Measurements from ENCODE around the gene TRIAP1. TPM values are rescaled to one million over a fixed set of nuclear protein-coding genes. Genes with fewer than 3 reads are reported as not detected.
A peak's percentile ranks its signal among the peaks of the same experiment; 100 is the strongest.

Gene TRIAP1
- polyA plus RNA-seq (2012; rRNA removed), result 34.1 and 48.2 TPM in 2 replicates
- 61.6 and 81.5 TPM in 2 replicates for polyA plus RNA-seq (2012; cell fraction: cytosol; rRNA removed)
- polyA plus RNA-seq (2012; cell fraction: nucleus; rRNA removed), result 7.6 and 15.6 TPM in 2 replicates

GRCh38 chr12:120445911-120446843 is at the start of gene TRIAP1, which contains the start of gene GATC:
Gene TRIAP1 (minus strand): TSS chr12:120446384. CDS start chr12:120446372, 12 bp downstream.
Gene GATC (plus strand): TSS chr12:120446444. CDS start chr12:120446481, 37 bp downstream.
- peak; percentile 91 for DNase-seq
- peak; percentile 35; the same call in 1 of the 2 replicates for TF ChIP-seq ELF1 (IDR thresholded peaks at IDR 0.05)
- peak in 1 of 2 experiments; percentile 5; a peak in 1 of 4 replicates for TF ChIP-seq EP300 (IDR thresholded peaks at IDR 0.05; ENCODE audit: borderline replicate concordance in 1 of 2, low read depth in 1 of 2, low read length in 1 of 2)
- TF ChIP-seq TCF12 (IDR thresholded peaks at IDR 0.05), result no peak
- no peak for TF ChIP-seq FOSL2 (IDR thresholded peaks at IDR 0.05; ENCODE audit: borderline replicate concordance, low read depth)
- TF ChIP-seq RAD21 (IDR thresholded peaks at IDR 0.05; ENCODE audit: low read length), result no peak
- TF ChIP-seq GABPA (IDR thresholded peaks at IDR 0.05; ENCODE audit: low read depth), result no peak; the same call in 1 of the 2 replicates
- peak; percentile 96; the same call in 1 of the 2 replicates for TF ChIP-seq MAX (IDR thresholded peaks at IDR 0.05; ENCODE audit: low read depth)
- peak; percentile 98 for TF ChIP-seq SIN3A (IDR thresholded peaks at IDR 0.05; ENCODE audit: borderline replicate concordance, low read depth, low read length)
- TF ChIP-seq TAF1 (IDR thresholded peaks at IDR 0.05; ENCODE audit: borderline replicate concordance, low read depth, low read length), result peak; percentile 86
- TF ChIP-seq FOXJ3 (CRISPR knock-in tag; IDR thresholded peaks at IDR 0.05), result peak; percentile 11; the same call in 1 of the 2 replicates
- TF ChIP-seq CHD2 (IDR thresholded peaks at IDR 0.05; ENCODE audit: low read length, partially characterized antibody), result peak; percentile 79
- TF ChIP-seq YY1 (IDR thresholded peaks at IDR 0.05; ENCODE audit: low read depth), result peak; percentile 86
- TF ChIP-seq RFX5 (IDR thresholded peaks at IDR 0.05; ENCODE audit: low read length), result no peak
- TF ChIP-seq NRF1 (IDR thresholded peaks at IDR 0.05; ENCODE audit: low read depth, low read length), result peak; percentile 51; the same call in 1 of the 2 replicates
- no peak for TF ChIP-seq REST (IDR thresholded peaks at IDR 0.05; ENCODE audit: low read depth, low read length)
- no peak for TF ChIP-seq USF1 (IDR thresholded peaks at IDR 0.05; ENCODE audit: borderline replicate concordance, low read depth)
- no peak for TF ChIP-seq CTCF (IDR thresholded peaks at IDR 0.05)
- TF ChIP-seq JUND (IDR thresholded peaks at IDR 0.05), result no peak
- peak; percentile 98 for TF ChIP-seq MXI1 (IDR thresholded peaks at IDR 0.05; ENCODE audit: low read depth, low read length)
- TF ChIP-seq RXRA (IDR thresholded peaks at IDR 0.05; ENCODE audit: borderline replicate concordance, low read depth), result no peak
- TF ChIP-seq USF2 (IDR thresholded peaks at IDR 0.05; ENCODE audit: borderline replicate concordance, low read depth, low read length), result no peak
- TF ChIP-seq POLR2AphosphoS5 (IDR thresholded peaks at IDR 0.05; ENCODE audit: low read depth, low read length), result peak; percentile 97
- H3K36me3 ChIP-seq (replicated peaks in 1 of 2; ENCODE audit: control insufficient read depth in 1 of 2, insufficient read depth in 2 of 2, low read length in 1 of 2), result peaks cover 20 to 55% of the 10 kb centered on the region in 2 experiments
- peaks cover 36% of the 10 kb centered on the region for H3F3A ChIP-seq (replicated peaks; ENCODE audit: insufficient read depth)
- no peaks in the 10 kb centered on the region for H4K20me1 ChIP-seq (ENCODE audit: insufficient read depth)
- 2% methylated on average over 21 of the region's 73 CpGs for WGBS (ENCODE audit: low lambda C conversion rate)
- H3K4me3 ChIP-seq (ENCODE audit: low read depth in 2 of 2, low read length in 1 of 2), result peak within 1 kb of the TSS; percentile 65 to 98
- peak within 1 kb of the TSS; percentile 68 to 88 for H3K27ac ChIP-seq (ENCODE audit: low read depth in 2 of 2, low read length in 1 of 2)
- no peaks in the 10 kb centered on the region for H3K9me3 ChIP-seq
- H3K4me1 ChIP-seq (ENCODE audit: control insufficient read depth in 1 of 2, insufficient read depth in 2 of 2, low read depth in 1 of 2, low read length in 1 of 2), result peaks cover 0 to 9% of the 10 kb centered on the region in 2 experiments; a peak in 2 of 4 replicates
- H3K27me3 ChIP-seq (ENCODE audit: insufficient read depth), result no peaks in the 10 kb centered on the region
- H3K79me2 ChIP-seq (ENCODE audit: insufficient read depth), result peaks cover 95% of the 10 kb centered on the region
- no peaks in the 10 kb centered on the region for H3K9me2 ChIP-seq
- H2AFZ ChIP-seq (ENCODE audit: low read depth), result peak within 1 kb of the TSS; percentile 94
- H3K4me2 ChIP-seq, result peak within 1 kb of the TSS; percentile 80
- POLR2A ChIA-PET, result interaction anchor here (0.6 kb wide), 1 partner anchor 261 kb away, joined by 3 read pairs; no protein-coding TSS in a partner anchor
- H3K9ac ChIP-seq, result peak within 1 kb of the TSS; percentile 89
- CTCF ChIA-PET, result interaction anchor here (1.2 to 1.5 kb wide), 2 partner anchors 10 to 144 kb away, joined by 4 read pairs; partner anchors contain the start of gene SIRT4
